Transverse colon (tissue), 4 donors: ENCODE data around the gene DEDD2. TPM values are rescaled to one million over a fixed set of nuclear protein-coding genes. Genes with fewer than 3 reads are reported as not detected.

Experiments used
- DNase-seq: peaks from one replicate; pipeline ENCODE4 v3.0.0-alpha.2; 2019
- H3K27ac ChIP-seq, 4 donors: fragments of 200-600 bp; sonication (generic); 2 replicates each; pipeline ENCODE4 v1.5.1; 2016 to 2018; ENCODE audit warnings: inconsistent platforms in 4 of 4
- H3K27me3 ChIP-seq: fragments of 200-600 bp; sonication (generic); 2 replicates; pipeline ENCODE4 v1.5.1; 2017; ENCODE audit warnings: inconsistent platforms
- H3K36me3 ChIP-seq, 4 donors: fragments of 200-600 bp; sonication (generic); 2 replicates each; pipeline ENCODE4 v1.5.1; 2017 to 2019; ENCODE audit warnings: inconsistent platforms in 4 of 4
- H3K4me1 ChIP-seq, 4 donors: fragments of 200-600 bp; sonication (generic); 2 replicates each; pipeline ENCODE4 v1.5.1; 2017 to 2020; ENCODE audit warnings: inconsistent platforms in 4 of 4
- H3K4me3 ChIP-seq, 4 donors: fragments of 200-600 bp; sonication (generic); 1 replicate in 1 of 4; 2 replicates in 3 of 4; pipeline versions ENCODE4 v1.5.1 to v1.6.1; 2017 to 2019; ENCODE audit warnings: inconsistent platforms in 4 of 4
- H3K9me3 ChIP-seq, 2 donors: fragments of 200-600 bp; sonication (generic); 2 replicates each; pipeline ENCODE4 v1.5.1; 2017 to 2019; ENCODE audit warnings: inconsistent platforms in 2 of 2
- CTCF ChIP-seq, 5 experiments: fragments of 200-600 bp in 3 of 5; fragments of 450-650 bp in 2 of 5; sonication (generic) in 3 of 5; IDR thresholded peaks; 1 replicate in 2 of 5; 2 replicates in 3 of 5; pipeline ENCODE4 v1.5.1; 2016 to 2017; ENCODE audit warnings: antibody characterized with exemption in 5 of 5, inconsistent platforms in 3 of 5, mild to moderate bottlenecking in 2 of 5, moderate library complexity in 1 of 5
- EP300 ChIP-seq: sonication (generic); formaldehyde crosslinking; IDR thresholded peaks from one replicate; pipeline ENCODE4 v1.6.1; 2017; ENCODE audit warnings: antibody characterized with exemption, low read depth
- POLR2A ChIP-seq: fragments of 450-650 bp; IDR thresholded peaks from one replicate; pipeline ENCODE4 v1.6.1; 2016; ENCODE audit warnings: antibody characterized with exemption, mild to moderate bottlenecking, moderate library complexity
- POLR2AphosphoS5 ChIP-seq, 3 donors: sonication (generic); formaldehyde crosslinking; IDR thresholded peaks; one replicate each; pipeline ENCODE4 v1.6.1; 2016; ENCODE audit warnings: antibody characterized with exemption in 3 of 3
- WGBS, 2 donors: methylation state at CpG; one replicate each; pipeline ENCODE4 v1.1.5; 2018; ENCODE audit warnings: low coverage in 1 of 2; 5-methylcytosine and 5-hydroxymethylcytosine counted together
- in situ Hi-C, 4 donors: fragments of 200-750 bp; cut with MboI; loops; one replicate each; pipeline versions ENCODE4 v1.15.0 to v1.15.1; 2017; ENCODE audit warnings: low sequenced_read_pairs in 3 of 4, low pct_ligation_motif_present in 1 of 4, low pct_unique_long_range_greater_than_20kb in 1 of 4
- intact Hi-C: fragments of 100-400 bp; cut with DNase I; formaldehyde crosslinking; loops from one replicate; pipeline ENCODE4 v1.15.1; 2023; ENCODE audit warnings: low total_unique reads
- total RNA-seq, 4 donors: library from RNA; depleted of rRNA; stranded (reverse); fragments of >200 nt; gene quantifications; one replicate each; pipeline ENCODE4 v1.1.0, GENCODE V29; 2016

The DEDD2 gene
- total RNA-seq, 4 donors from 2014 or later: 52.2 to 90.8 (median 63.0) TPM

GRCh38 chr19:42178791-42179674 is 38.4 kb downstream of the DEDD2 start:
- Histone ChIP-seq H3K4me3 (no peak overlapping the region), H3K27me3 (peaks cover 85% of the 10 kb centered on the region), H3K36me3 (no peaks in the 10 kb centered on the region), H3K27ac (no peak overlapping the region), H3K4me1 (peaks cover 6 to 19% (median 16%) of the 10 kb centered on the region in 4 donors), H3K9me3 (no peaks in the 10 kb centered on the region)
- in situ Hi-C loops: no loop called here
- intact Hi-C loops: no loop called here
- DNase-seq: no peak
- WGBS, 2 donors: 16 to 33% methylated on average over 1 to 13 of the region's 13 CpGs
- TF ChIP-seq CTCF (IDR thresholded peaks at IDR 0.05) (peak in 1 of 5 experiments; percentile 9), EP300 (no peak)

GRCh38 chr19:42177686-42178019 is 39.8 kb downstream of the DEDD2 start:
- intact Hi-C loops: loop anchor here (2.0 kb wide), 1 partner anchor 77 kb away; the partner anchor contains the start of gene ERF
- Histone ChIP-seq H3K4me3 (no peak overlapping the region), H3K36me3 (no peaks in the 10 kb centered on the region), H3K27me3 (peaks cover 93% of the 10 kb centered on the region), H3K27ac (no peak overlapping the region), H3K4me1 (peaks cover 6 to 19% (median 16%) of the 10 kb centered on the region in 4 donors), H3K9me3 (no peaks in the 10 kb centered on the region)
- no peak for DNase-seq
- 24 to 32% methylated on average over 3 of the region's 3 CpGs for WGBS, 2 donors
- TF ChIP-seq POLR2A (no peak), CTCF (IDR thresholded peaks at IDR 0.05) (no peak), EP300 (no peak), POLR2AphosphoS5 (IDR thresholded peaks at IDR 0.05) (no peak)
- in situ Hi-C loops: no loop called here

GRCh38 chr19:42176990-42177685 is 40.3 kb downstream of the DEDD2 start:
- TF ChIP-seq POLR2AphosphoS5 (IDR thresholded peaks at IDR 0.05): no peak
- TF ChIP-seq CTCF (IDR thresholded peaks at IDR 0.05): peak in 4 of 5 experiments; percentile 20 to 41 (median 28)
- no peak for TF ChIP-seq POLR2A
- TF ChIP-seq EP300: no peak
- Histone ChIP-seq H3K4me1 (peaks cover 6 to 19% (median 16%) of the 10 kb centered on the region in 4 donors), H3K4me3 (peak overlapping the region in 3 of 4 donors; percentile 40 to 59 (median 42)), H3K36me3 (no peaks in the 10 kb centered on the region), H3K9me3 (no peaks in the 10 kb centered on the region), H3K27me3 (peaks cover 88% of the 10 kb centered on the region), H3K27ac (no peak overlapping the region)
- WGBS, 2 donors: 3 to 4% methylated on average over 11 to 20 of the region's 66 CpGs
- in situ Hi-C loops (no loop called here), intact Hi-C loops (loop anchor here (2.0 kb wide), 1 partner anchor 78 kb away; the partner anchor contains the start of gene ERF)
- DNase-seq: peak; percentile 66

GRCh38 chr19:42176649-42176989 is 40.9 kb downstream of the DEDD2 start:
- H3K4me1 ChIP-seq: peaks cover 6 to 19% (median 16%) of the 10 kb centered on the region in 4 donors
- H3K27me3 ChIP-seq: peaks cover 83% of the 10 kb centered on the region
- H3K27ac ChIP-seq: peak overlapping the region in 1 of 4 donors; percentile 18
- intact Hi-C loops: loop anchor here (2.0 kb wide), 1 partner anchor 78 kb away; the partner anchor contains the start of gene ERF
- H3K36me3 ChIP-seq: no peaks in the 10 kb centered on the region
- H3K4me3 ChIP-seq: peak overlapping the region; percentile 23 to 59 (median 41)
- in situ Hi-C loops: no loop called here
- H3K9me3 ChIP-seq: no peaks in the 10 kb centered on the region
- no peak for DNase-seq
- TF ChIP-seq POLR2A (no peak), POLR2AphosphoS5 (IDR thresholded peaks at IDR 0.05) (no peak), CTCF (IDR thresholded peaks at IDR 0.05) (no peak), EP300 (no peak)
- 1% methylated on average over 31 of the region's 31 CpGs; no CpG with 5 or more reads in 1 of the 2 donors for WGBS, 2 donors
